K562 (cell line): ENCODE measurements around the gene GAPVD1. TPM values are rescaled to one million over a fixed set of nuclear protein-coding genes. Genes with fewer than 3 reads are reported as not detected.
A peak's percentile ranks its signal among the peaks of the same experiment; 100 is the strongest.

ENCODE experiments used
- ARHGAP35 ChIP-seq: fragments of 450-650 bp; IDR thresholded peaks from 2 replicates; pipeline ENCODE4 v1.6.1; 2018; ENCODE audit not compliant: partially characterized antibody
- CEBPB ChIP-seq: fragments of 450-650 bp; IDR thresholded peaks from 2 replicates; pipeline ENCODE4 v1.6.1; 2016; ENCODE audit warnings: missing genetic modification characterization, missing compliant biosample characterization
- ESRRA ChIP-seq: fragments of 450-650 bp; IDR thresholded peaks from 2 replicates; pipeline ENCODE4 v1.6.1; 2014; ENCODE audit warnings: low read depth, mild to moderate bottlenecking, moderate library complexity, borderline replicate concordance
- MEF2A ChIP-seq: IDR thresholded peaks from 2 replicates; pipeline ENCODE4 v1.6.1; 2011; ENCODE audit warnings: low read depth, mild to moderate bottlenecking, low read length, moderate library complexity; ENCODE audit not compliant: control insufficient read depth
- NCOA6 ChIP-seq: fragments of 450-650 bp; IDR thresholded peaks from 2 replicates; pipeline ENCODE4 v1.6.1; 2017; ENCODE audit warnings: mild to moderate bottlenecking
- POLR2H ChIP-seq: IDR thresholded peaks from 2 replicates; pipeline ENCODE4 v1.6.1; 2016; ENCODE audit warnings: missing genetic modification characterization, low read depth, mild to moderate bottlenecking, control low read depth, missing compliant biosample characterization, moderate library complexity
- RBM25 ChIP-seq: fragments of 200-400 bp; formaldehyde crosslinking; IDR thresholded peaks from 2 replicates; pipeline ENCODE4 v1.6.1; 2018; ENCODE audit warnings: low read length, low read depth, moderate library complexity; ENCODE audit not compliant: severe bottlenecking
- SAFB2 ChIP-seq: fragments of 200-400 bp; formaldehyde crosslinking; IDR thresholded peaks from 2 replicates; pipeline ENCODE4 v1.6.1; 2018; ENCODE audit warnings: borderline replicate concordance, low read length, low read depth, moderate library complexity; ENCODE audit not compliant: severe bottlenecking
- SNIP1 ChIP-seq: fragments of 450-650 bp; IDR thresholded peaks from 2 replicates; pipeline ENCODE4 v1.7.1; 2017; ENCODE audit warnings: low read depth, mild to moderate bottlenecking
- TAF7 ChIP-seq: fragments of 450-650 bp; IDR thresholded peaks from 2 replicates; pipeline ENCODE4 v1.6.1; 2016; ENCODE audit warnings: missing genetic modification characterization, missing compliant biosample characterization
- TAL1 ChIP-seq: fragments of 450-650 bp; IDR thresholded peaks from 2 replicates; pipeline ENCODE4 v1.6.1; 2016; ENCODE audit warnings: mild to moderate bottlenecking
- ZBED1 ChIP-seq: IDR thresholded peaks from 2 replicates; pipeline ENCODE4 v1.6.1; 2014
- ZNF143 ChIP-seq: sonication (generic); formaldehyde crosslinking; IDR thresholded peaks from 2 replicates; pipeline ENCODE4 v1.9.0; 2022; ENCODE audit warnings: mild to moderate bottlenecking, missing genetic modification reagents
- polyA plus RNA-seq, 8 experiments: library from polyadenylated mRNA; depleted of rRNA in 4 of 8; stranded (reverse) in 5 of 8; unstranded in 3 of 8; fragments of >200 nt; fragmentation: Nextera tagmentation in 2 of 8; fragmentation: Illumina TruSeq in 1 of 8; extraction: Ambion mirVana in 2 of 8; extraction: Trizol in 1 of 8; gene quantifications; 2 replicates each; pipeline versions ENCODE4 v1.2.1 to v1.2.3, GENCODE V29; 2011 to 2014; ENCODE audit warnings: inconsistent platforms in 1 of 8, missing spikeins in 1 of 8
- total RNA-seq, 7 experiments: library from RNA; depleted of rRNA in 6 of 7; stranded (reverse); fragments of >200 nt in 6 of 7; fragmentation: Illumina TruSeq in 2 of 7; extraction: Trizol in 2 of 7; gene quantifications; 2 replicates each; pipeline versions ENCODE4 v1.2.1 to v1.2.3, GENCODE V29; 2011 to 2021; ENCODE audit warnings: low replicate concordance in 1 of 7
- TF ChIP-seq, protein P1 (sequence below), 2 experiments: fragments of 450-650 bp; formaldehyde crosslinking in 1 of 2; IDR thresholded peaks; 2 replicates each; pipeline versions ENCODE4 v1.4.0 to v1.6.1; 2014 to 2020; ENCODE audit warnings: mild to moderate bottlenecking in 2 of 2, borderline replicate concordance in 1 of 2, low read depth in 1 of 2
- TF ChIP-seq, protein P2 (sequence below): fragments of 250-450 bp; sonication (Bioruptor Pico); IDR thresholded peaks from 2 replicates; pipeline ENCODE4 v1.4.0; 2020; ENCODE audit warnings: mild to moderate bottlenecking
- TF ChIP-seq, protein P3 (sequence below): fragments of 450-650 bp; IDR thresholded peaks from 2 replicates; pipeline ENCODE4 v1.6.1; 2017; ENCODE audit warnings: antibody characterized with exemption

The GAPVD1 gene
- total and polyA plus RNA-seq, 9 of the 15 experiments (the other 6 are each of a cell fraction or from before 2014, with no cell fraction given), result 9.5 to 66.1 (median 45.5) TPM

DNA sequence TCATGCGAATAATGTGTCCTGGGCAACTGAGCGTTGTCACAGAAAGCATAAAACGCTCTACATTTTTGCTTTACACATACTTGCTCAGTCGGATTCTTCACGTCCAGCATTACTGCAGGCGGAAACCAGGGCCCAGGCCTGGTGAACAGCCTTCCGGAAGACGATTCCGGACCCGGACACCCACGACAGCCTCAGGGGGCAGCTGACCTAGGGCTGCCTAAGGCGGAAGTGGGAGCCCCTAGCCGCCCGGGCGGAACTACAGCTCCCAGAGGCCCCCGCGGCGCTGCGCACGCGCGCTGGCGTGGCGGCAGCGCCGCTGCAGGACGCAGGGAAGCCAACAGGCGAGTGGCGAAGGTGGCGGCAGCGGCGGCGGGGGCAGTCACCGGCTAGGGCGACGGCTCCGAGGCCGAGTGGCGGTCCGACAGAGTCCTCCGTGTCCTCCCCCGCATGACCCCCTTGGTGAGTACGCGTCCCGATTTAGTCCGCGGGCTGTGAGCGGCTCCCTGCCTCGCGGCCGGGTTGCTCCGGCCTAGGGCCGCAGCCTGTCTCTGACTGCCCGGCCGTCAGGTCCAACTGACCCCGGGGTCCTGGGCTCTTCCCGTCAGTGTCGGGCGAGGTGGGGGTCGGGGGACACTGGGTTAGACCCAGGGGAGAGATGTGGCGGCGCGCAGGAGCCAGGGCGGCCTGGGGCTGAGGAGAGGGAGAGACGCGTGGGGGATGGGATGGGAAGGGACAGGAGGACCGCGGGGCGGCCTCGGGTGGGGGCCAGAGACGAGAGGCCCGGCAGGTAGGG lies at the start of gene GAPVD1 (continued):
- TF ChIP-seq SNIP1 (no peak), CEBPB (no peak), ZNF143 (peak; percentile 94), RBM25 (no peak), TAF7 (tag) (peak; percentile 73; the same call in 1 of the 2 replicates), SAFB2 (no peak), ZBED1 (0 out of 2 replicates have a peak, but pooled peaks have one; percentile 71), POLR2H (tag) (peak; percentile 81), NCOA6 (no peak), TAL1 (0 out of 2 replicates have a peak, but pooled peaks have one; percentile 23), MEF2A (no peak), ARHGAP35 (no peak), ESRRA (peak; percentile 48; the same call in 1 of the 2 replicates)
- TF ChIP-seq, protein P1, sequence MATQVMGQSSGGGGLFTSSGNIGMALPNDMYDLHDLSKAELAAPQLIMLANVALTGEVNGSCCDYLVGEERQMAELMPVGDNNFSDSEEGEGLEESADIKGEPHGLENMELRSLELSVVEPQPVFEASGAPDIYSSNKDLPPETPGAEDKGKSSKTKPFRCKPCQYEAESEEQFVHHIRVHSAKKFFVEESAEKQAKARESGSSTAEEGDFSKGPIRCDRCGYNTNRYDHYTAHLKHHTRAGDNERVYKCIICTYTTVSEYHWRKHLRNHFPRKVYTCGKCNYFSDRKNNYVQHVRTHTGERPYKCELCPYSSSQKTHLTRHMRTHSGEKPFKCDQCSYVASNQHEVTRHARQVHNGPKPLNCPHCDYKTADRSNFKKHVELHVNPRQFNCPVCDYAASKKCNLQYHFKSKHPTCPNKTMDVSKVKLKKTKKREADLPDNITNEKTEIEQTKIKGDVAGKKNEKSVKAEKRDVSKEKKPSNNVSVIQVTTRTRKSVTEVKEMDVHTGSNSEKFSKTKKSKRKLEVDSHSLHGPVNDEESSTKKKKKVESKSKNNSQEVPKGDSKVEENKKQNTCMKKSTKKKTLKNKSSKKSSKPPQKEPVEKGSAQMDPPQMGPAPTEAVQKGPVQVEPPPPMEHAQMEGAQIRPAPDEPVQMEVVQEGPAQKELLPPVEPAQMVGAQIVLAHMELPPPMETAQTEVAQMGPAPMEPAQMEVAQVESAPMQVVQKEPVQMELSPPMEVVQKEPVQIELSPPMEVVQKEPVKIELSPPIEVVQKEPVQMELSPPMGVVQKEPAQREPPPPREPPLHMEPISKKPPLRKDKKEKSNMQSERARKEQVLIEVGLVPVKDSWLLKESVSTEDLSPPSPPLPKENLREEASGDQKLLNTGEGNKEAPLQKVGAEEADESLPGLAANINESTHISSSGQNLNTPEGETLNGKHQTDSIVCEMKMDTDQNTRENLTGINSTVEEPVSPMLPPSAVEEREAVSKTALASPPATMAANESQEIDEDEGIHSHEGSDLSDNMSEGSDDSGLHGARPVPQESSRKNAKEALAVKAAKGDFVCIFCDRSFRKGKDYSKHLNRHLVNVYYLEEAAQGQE (IDR thresholded peaks at IDR 0.05; ENCODE audit: borderline replicate concordance), result peak; percentile 55
- TF ChIP-seq, protein P1 (CRISPR knock-in tag; IDR thresholded peaks at IDR 0.05; ENCODE audit: low read depth), result 0 out of 2 replicates have a peak, but pooled peaks have one; percentile 66
- TF ChIP-seq, protein P2, sequence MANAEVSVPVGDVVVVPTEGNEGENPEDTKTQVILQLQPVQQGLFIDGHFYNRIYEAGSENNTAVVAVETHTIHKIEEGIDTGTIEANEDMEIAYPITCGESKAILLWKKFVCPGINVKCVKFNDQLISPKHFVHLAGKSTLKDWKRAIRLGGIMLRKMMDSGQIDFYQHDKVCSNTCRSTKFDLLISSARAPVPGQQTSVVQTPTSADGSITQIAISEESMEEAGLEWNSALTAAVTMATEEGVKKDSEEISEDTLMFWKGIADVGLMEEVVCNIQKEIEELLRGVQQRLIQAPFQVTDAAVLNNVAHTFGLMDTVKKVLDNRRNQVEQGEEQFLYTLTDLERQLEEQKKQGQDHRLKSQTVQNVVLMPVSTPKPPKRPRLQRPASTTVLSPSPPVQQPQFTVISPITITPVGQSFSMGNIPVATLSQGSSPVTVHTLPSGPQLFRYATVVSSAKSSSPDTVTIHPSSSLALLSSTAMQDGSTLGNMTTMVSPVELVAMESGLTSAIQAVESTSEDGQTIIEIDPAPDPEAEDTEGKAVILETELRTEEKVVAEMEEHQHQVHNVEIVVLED (CRISPR knock-in tag), result peak; percentile 91
- TF ChIP-seq, protein P3, sequence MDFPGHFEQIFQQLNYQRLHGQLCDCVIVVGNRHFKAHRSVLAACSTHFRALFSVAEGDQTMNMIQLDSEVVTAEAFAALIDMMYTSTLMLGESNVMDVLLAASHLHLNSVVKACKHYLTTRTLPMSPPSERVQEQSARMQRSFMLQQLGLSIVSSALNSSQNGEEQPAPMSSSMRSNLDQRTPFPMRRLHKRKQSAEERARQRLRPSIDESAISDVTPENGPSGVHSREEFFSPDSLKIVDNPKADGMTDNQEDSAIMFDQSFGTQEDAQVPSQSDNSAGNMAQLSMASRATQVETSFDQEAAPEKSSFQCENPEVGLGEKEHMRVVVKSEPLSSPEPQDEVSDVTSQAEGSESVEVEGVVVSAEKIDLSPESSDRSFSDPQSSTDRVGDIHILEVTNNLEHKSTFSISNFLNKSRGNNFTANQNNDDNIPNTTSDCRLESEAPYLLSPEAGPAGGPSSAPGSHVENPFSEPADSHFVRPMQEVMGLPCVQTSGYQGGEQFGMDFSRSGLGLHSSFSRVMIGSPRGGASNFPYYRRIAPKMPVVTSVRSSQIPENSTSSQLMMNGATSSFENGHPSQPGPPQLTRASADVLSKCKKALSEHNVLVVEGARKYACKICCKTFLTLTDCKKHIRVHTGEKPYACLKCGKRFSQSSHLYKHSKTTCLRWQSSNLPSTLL, result peak; percentile 56; the same call in 1 of the 2 replicates
